Endothelial cell of umbilical vein (primary cell): Measurements from ENCODE around the gene NPNT. TPM values are rescaled to one million over a fixed set of nuclear protein-coding genes. Genes with fewer than 3 reads are reported as not detected.

Source experiments
- BruUV-seq: library from RNA; stranded (reverse); fragments of 400-500 nt; replicated peaks from 2 replicates; lab custom pipeline; 2021; lab: Mats Ljungman, UMichigan
- CTCF ChIA-PET: fragments of 300-600, 350-600 bp; sonication (Branson Sonifier 250); formaldehyde crosslinking; loops from one replicate; lab custom pipeline; 2021; ENCODE audit warnings: antibody characterized with exemption, inconsistent platforms; lab: Charles Lee
- POLR2A ChIA-PET: fragments of 300-600, 350-600 bp; sonication (Branson Sonifier 250); formaldehyde crosslinking; loops from one replicate; lab custom pipeline; 2021; ENCODE audit warnings: antibody characterized with exemption, inconsistent platforms; lab: Charles Lee
- DNase-seq: peaks from one replicate; pipeline ENCODE4 v3.0.0-alpha.2; 2011; ENCODE audit warnings: low read depth, low spot score
- FAIRE-seq: peaks from 2 replicates; lab custom pipeline; 2011; peaks lifted over from hg19 to GRCh38; lab: Jason Lieb, UNC
- H2AFZ ChIP-seq: 2 replicates; pipeline ENCODE4 v1.6.0; 2012; ENCODE audit warnings: low read depth, low read length, control low read depth, inconsistent platforms
- H3K27ac ChIP-seq: 2 replicates; pipeline ENCODE4 v1.5.1; 2011; ENCODE audit warnings: low read depth, mild to moderate bottlenecking, control low read depth, low read length, moderate library complexity; ENCODE audit not compliant: insufficient read depth
- H3K27me3 ChIP-seq, 2 experiments: 2 replicates each; pipeline versions ENCODE4 v1.6.0 to v1.6.1; 2011; ENCODE audit warnings: low read length in 2 of 2, mixed read lengths in 1 of 2; ENCODE audit not compliant: control insufficient read depth in 2 of 2, insufficient read depth in 2 of 2
- H3K36me3 ChIP-seq, 2 experiments: 2 replicates in 1 of 2; 3 replicates in 1 of 2; pipeline ENCODE4 v1.5.1; 2011; ENCODE audit warnings: low read length in 2 of 2, mild to moderate bottlenecking in 1 of 2, moderate library complexity in 1 of 2; ENCODE audit not compliant: control insufficient read depth in 2 of 2, insufficient read depth in 2 of 2; ENCODE audit errors: extremely low read depth in 1 of 2
- H3K4me1 ChIP-seq: 3 replicates; pipeline ENCODE4 v1.5.1; 2011; ENCODE audit warnings: mild to moderate bottlenecking, low read length; ENCODE audit not compliant: control insufficient read depth, insufficient read depth; ENCODE audit errors: extremely low read depth
- H3K4me2 ChIP-seq: 2 replicates; pipeline ENCODE4 v1.6.1; 2011; ENCODE audit warnings: low read length, control low read depth, mixed read lengths; ENCODE audit not compliant: insufficient read depth
- H3K4me3 ChIP-seq, 3 experiments: fragments of 200-600 bp in 1 of 3; sonication (generic), shearing (Covaris generic) in 1 of 3; replicated peaks in 1 of 3; 2 replicates each; pipeline ENCODE4 v1.5.1; 2011 to 2016; ENCODE audit warnings: control low read depth in 3 of 3, low read length in 3 of 3, mild to moderate bottlenecking in 2 of 3, inconsistent platforms in 1 of 3, low read depth in 1 of 3, moderate library complexity in 1 of 3; ENCODE audit not compliant: insufficient read depth in 1 of 3
- H3K79me2 ChIP-seq: 2 replicates; pipeline ENCODE4 v1.6.0; 2012; ENCODE audit warnings: low read length, inconsistent platforms; ENCODE audit not compliant: control insufficient read depth, insufficient read depth
- H3K9ac ChIP-seq: replicated peaks from 2 replicates; pipeline ENCODE3; 2011; ENCODE audit warnings: low read length, control low read depth; ENCODE audit not compliant: insufficient read depth; ENCODE audit errors: extremely low read depth
- H3K9me1 ChIP-seq: replicated peaks from 3 replicates; pipeline ENCODE4 v1.6.0; 2011; ENCODE audit warnings: mild to moderate bottlenecking, low read length; ENCODE audit not compliant: control insufficient read depth, insufficient read depth; ENCODE audit errors: extremely low read depth
- H3K9me3 ChIP-seq: replicated peaks from 2 replicates; pipeline ENCODE4 v1.5.1; 2012; ENCODE audit warnings: low read length, inconsistent platforms; ENCODE audit not compliant: control insufficient read depth, insufficient read depth
- H4K20me1 ChIP-seq: replicated peaks from 2 replicates; pipeline ENCODE3; 2011; ENCODE audit warnings: mild to moderate bottlenecking, low read length; ENCODE audit not compliant: control insufficient read depth, insufficient read depth; ENCODE audit errors: extremely low read depth
- EZH2 ChIP-seq: IDR thresholded peaks from 2 replicates; pipeline ENCODE4 v1.6.1; 2012; ENCODE audit warnings: borderline replicate concordance, low read depth, mild to moderate bottlenecking, moderate library complexity, low read length, inconsistent platforms; ENCODE audit not compliant: severe bottlenecking
- FOS ChIP-seq: IDR thresholded peaks from 2 replicates; pipeline ENCODE4 v1.6.1; 2011; ENCODE audit warnings: mild to moderate bottlenecking, low read length, moderate library complexity, borderline replicate concordance; ENCODE audit not compliant: insufficient read depth
- GATA2 ChIP-seq: IDR thresholded peaks from 2 replicates; pipeline ENCODE4 v1.7.0; 2011; ENCODE audit warnings: low read depth, mild to moderate bottlenecking, moderate library complexity, mixed read lengths, low read length; ENCODE audit not compliant: insufficient read length, insufficient read depth
- JUN ChIP-seq: IDR thresholded peaks from 2 replicates; pipeline ENCODE4 v1.6.1; 2011; ENCODE audit warnings: borderline replicate concordance, low read depth; ENCODE audit not compliant: insufficient read length, insufficient read depth
- MAX ChIP-seq: IDR thresholded peaks from 2 replicates; pipeline ENCODE4 v1.6.1; 2011; ENCODE audit not compliant: insufficient read depth, insufficient read length
- MYC ChIP-seq: IDR thresholded peaks from one replicate; pipeline ENCODE4 v1.6.1; 2011; ENCODE audit warnings: mild to moderate bottlenecking, low read depth, low read length
- POLR2A ChIP-seq: IDR thresholded peaks from 2 replicates; pipeline ENCODE4 v1.6.1; 2012; ENCODE audit warnings: low read depth, mild to moderate bottlenecking, control low read depth, low read length
- POLR2AphosphoS5 ChIP-seq: IDR thresholded peaks from 2 replicates; pipeline ENCODE4 v1.6.1; 2012; ENCODE audit warnings: low read depth, mild to moderate bottlenecking, control low read depth, low read length, moderate library complexity; ENCODE audit not compliant: insufficient read depth
- dilution Hi-C: fragments of 300-500 bp; cut with MboI; formaldehyde crosslinking; loops from one replicate; pipeline ENCODE4 v1.15.0; 2019; ENCODE audit warnings: low sequenced_read_pairs; ENCODE audit not compliant: extremely low pct_ligation_motif_present
- intact Hi-C: fragments of 100-400 bp; cut with micrococcal nuclease; formaldehyde crosslinking; loops from one replicate; pipeline ENCODE4 v1.10.0; 2022
- polyA plus RNA-seq, 4 experiments: library from polyadenylated mRNA; depleted of rRNA in 3 of 4; stranded (reverse) in 3 of 4; unstranded in 1 of 4; fragments of >200 nt; gene quantifications; 2 replicates each; pipeline versions ENCODE4 v1.2.1 to v1.2.3, GENCODE V29; 2011 to 2012; ENCODE audit warnings: missing spikeins in 1 of 4
- total RNA-seq: library from RNA; stranded (reverse); gene quantifications from 2 replicates; pipeline ENCODE4 v1.2.3, GENCODE V29; 2021
- TF ChIP-seq, protein P1 (sequence below), 2 donors: IDR thresholded peaks; 1 replicate in 1 of 2; 2 replicates in 1 of 2; pipeline ENCODE4 v1.5.1; 2011; ENCODE audit warnings: low read length in 2 of 2, mild to moderate bottlenecking in 2 of 2, moderate library complexity in 2 of 2, control low read depth in 1 of 2, inconsistent platforms in 1 of 2, low read depth in 1 of 2; ENCODE audit not compliant: insufficient read depth in 1 of 2; ENCODE audit errors: extremely low read depth in 1 of 2

NPNT gene
- total and polyA plus RNA-seq, 2 donors (not counting 3 experiments of a cell fraction or from before 2014, with no cell fraction given): not detected

GRCh38 chr4:105979506-105979905 lies 84.2 kb downstream of the NPNT start:
- H3K4me3 ChIP-seq: no peak overlapping the region
- H3K9me1 ChIP-seq: no peaks in the 10 kb centered on the region
- no peaks in the 10 kb centered on the region for H4K20me1 ChIP-seq
- no peaks in the 10 kb centered on the region for H3K79me2 ChIP-seq
- ChIA-PET CTCF (interaction anchor here (0.9 to 1.8 kb wide), 3 partner anchors 12 to 34 kb away, joined by 3 to 9 read pairs (median 3); no protein-coding TSS in a partner anchor), POLR2A (no interaction called here)
- H3K27me3 ChIP-seq: no peaks in the 10 kb centered on the region
- no peak overlapping the region for H3K27ac ChIP-seq
- H3K4me2 ChIP-seq: no peak overlapping the region
- no peaks in the 10 kb centered on the region for H3K9me3 ChIP-seq
- FAIRE-seq (no peak), DNase-seq (no peak)
- intact Hi-C loops (loop anchor here (1.0 kb wide), 1 partner anchor 11 kb away; no protein-coding TSS in a partner anchor), dilution Hi-C loops (no loop called here)
- H3K4me1 ChIP-seq: peaks cover 6% of the 10 kb centered on the region
- no TSS peak for BruUV-seq
- no peak overlapping the region for H2AFZ ChIP-seq
- TF ChIP-seq FOS (no peak), EZH2 (no peak), MYC (no peak), POLR2A (no peak), GATA2 (no peak), JUN (no peak), POLR2AphosphoS5 (no peak), MAX (no peak)
- TF ChIP-seq, protein P1, sequence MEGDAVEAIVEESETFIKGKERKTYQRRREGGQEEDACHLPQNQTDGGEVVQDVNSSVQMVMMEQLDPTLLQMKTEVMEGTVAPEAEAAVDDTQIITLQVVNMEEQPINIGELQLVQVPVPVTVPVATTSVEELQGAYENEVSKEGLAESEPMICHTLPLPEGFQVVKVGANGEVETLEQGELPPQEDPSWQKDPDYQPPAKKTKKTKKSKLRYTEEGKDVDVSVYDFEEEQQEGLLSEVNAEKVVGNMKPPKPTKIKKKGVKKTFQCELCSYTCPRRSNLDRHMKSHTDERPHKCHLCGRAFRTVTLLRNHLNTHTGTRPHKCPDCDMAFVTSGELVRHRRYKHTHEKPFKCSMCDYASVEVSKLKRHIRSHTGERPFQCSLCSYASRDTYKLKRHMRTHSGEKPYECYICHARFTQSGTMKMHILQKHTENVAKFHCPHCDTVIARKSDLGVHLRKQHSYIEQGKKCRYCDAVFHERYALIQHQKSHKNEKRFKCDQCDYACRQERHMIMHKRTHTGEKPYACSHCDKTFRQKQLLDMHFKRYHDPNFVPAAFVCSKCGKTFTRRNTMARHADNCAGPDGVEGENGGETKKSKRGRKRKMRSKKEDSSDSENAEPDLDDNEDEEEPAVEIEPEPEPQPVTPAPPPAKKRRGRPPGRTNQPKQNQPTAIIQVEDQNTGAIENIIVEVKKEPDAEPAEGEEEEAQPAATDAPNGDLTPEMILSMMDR (IDR thresholded peaks at IDR 0.05; ENCODE audit: extremely low read depth in 1 of 2, insufficient read depth in 1 of 2, low read depth in 1 of 2, low read length in 2 of 2): no peak
- no peak overlapping the region for H3K9ac ChIP-seq
- H3K36me3 ChIP-seq: no peaks in the 10 kb centered on the region
